ENCODE measurements around the gene ADNP2. TPM values are rescaled to one million over a fixed set of nuclear protein-coding genes. Genes with fewer than 3 reads are reported as not detected.

ADNP2 gene
- total and polyA plus RNA-seq, 2 experiments from 2014 or later, result 19.3 to 66.4 TPM

- TF ChIP-seq JUNB (IDR thresholded peaks at IDR 0.05; ENCODE audit: unreplicated experiment) (no peak), EZH2phosphoT487 (IDR thresholded peaks at IDR 0.05; ENCODE audit: unreplicated experiment) (no peak)
- Histone ChIP-seq H3K4me2 (no peak overlapping the region), H3K79me2 (replicated peaks; ENCODE audit: insufficient read depth) (no peaks in the 10 kb centered on the region), H3K36me3 (ENCODE audit: insufficient read depth) (no peaks in the 10 kb centered on the region), H3K4me1 (ENCODE audit: insufficient read depth) (no peaks in the 10 kb centered on the region), H3K4me3 (no peak overlapping the region), H2AFZ (no peak overlapping the region), H4K20me1 (replicated peaks; ENCODE audit: insufficient read depth) (no peaks in the 10 kb centered on the region), H3K27ac (ENCODE audit: low read depth) (no peak overlapping the region), H3F3A (replicated peaks; ENCODE audit: low read depth) (no peaks in the 10 kb centered on the region), H3K9me2 (ENCODE audit: insufficient read depth) (no peaks in the 10 kb centered on the region), H3K27me3 (ENCODE audit: insufficient read depth) (no peaks in the 10 kb centered on the region)
- Mint-ChIP-seq H3K36me3 (ENCODE audit: low read depth) (no peaks in the 10 kb centered on the region), H3K27ac (no peak overlapping the region), H3K27me3 (ENCODE audit: insufficient read depth, low read depth, poor library complexity) (no peaks in the 10 kb centered on the region), H3K4me3 (no peak overlapping the region), H3K4me1 (no peaks in the 10 kb centered on the region; the same call in 2 of the 3 replicates), H3K9me3 (peaks cover 3% of the 10 kb centered on the region; the same call in 1 of the 3 replicates)
- ATAC-seq (no peak), DNase-seq (ENCODE audit: low spot score) (no peak)
Measured at GRCh38 chr18:80096032-80096565, 13.0 kb upstream of the ADNP2 start.

- no peaks in the 10 kb centered on the region; the same call in 2 of the 3 replicates for H3K4me1 Mint-ChIP-seq
- no peaks in the 10 kb centered on the region; the same call in 2 of the 3 replicates for H3K9me3 Mint-ChIP-seq
- H3K79me2 ChIP-seq (replicated peaks; ENCODE audit: insufficient read depth), result no peaks in the 10 kb centered on the region
- ATAC-seq (no peak), DNase-seq (ENCODE audit: low spot score) (no peak)
- H3F3A ChIP-seq (replicated peaks; ENCODE audit: low read depth), result no peaks in the 10 kb centered on the region
- no peak overlapping the region for H3K27ac Mint-ChIP-seq
- 0 out of 2 replicates have a peak, but pooled peaks cover 5% of the 10 kb centered on the region for H3K9me2 ChIP-seq (ENCODE audit: insufficient read depth)
- no peak overlapping the region for H3K4me3 ChIP-seq
- H3K36me3 ChIP-seq (ENCODE audit: insufficient read depth), result no peaks in the 10 kb centered on the region
- H3K4me3 Mint-ChIP-seq, result no peak overlapping the region
- no peak overlapping the region for H3K4me2 ChIP-seq
- H3K27ac ChIP-seq (ENCODE audit: low read depth), result no peak overlapping the region
- H4K20me1 ChIP-seq (replicated peaks; ENCODE audit: insufficient read depth), result no peaks in the 10 kb centered on the region
- no peaks in the 10 kb centered on the region for H3K4me1 ChIP-seq (ENCODE audit: insufficient read depth)
- no peak overlapping the region for H2AFZ ChIP-seq
- H3K27me3 ChIP-seq (ENCODE audit: insufficient read depth), result no peaks in the 10 kb centered on the region
- H3K36me3 Mint-ChIP-seq (ENCODE audit: low read depth), result no peaks in the 10 kb centered on the region
- no peaks in the 10 kb centered on the region for H3K27me3 Mint-ChIP-seq (ENCODE audit: insufficient read depth, low read depth, poor library complexity)
- TF ChIP-seq POLR2AphosphoS5 (IDR thresholded peaks at IDR 0.05; ENCODE audit: low read depth) (no peak), STAT1 (IDR thresholded peaks at IDR 0.05; ENCODE audit: unreplicated experiment) (no peak), REST (IDR thresholded peaks at IDR 0.05; ENCODE audit: unreplicated experiment) (no peak), ETS1 (IDR thresholded peaks at IDR 0.05) (no peak), NANOG (IDR thresholded peaks at IDR 0.05; ENCODE audit: borderline replicate concordance) (no peak), EZH2phosphoT487 (IDR thresholded peaks at IDR 0.05; ENCODE audit: unreplicated experiment) (no peak), ZNF114 (CRISPR knock-in tag; IDR thresholded peaks at IDR 0.05) (no peak), CTCF (conservative IDR thresholded peaks at IDR 0.05; ENCODE audit: low read depth in 2 of 2) (no peak), ZNF331 (CRISPR knock-in tag; IDR thresholded peaks at IDR 0.05; ENCODE audit: low read depth) (no peak), JUNB (IDR thresholded peaks at IDR 0.05; ENCODE audit: unreplicated experiment) (no peak)
Measured at GRCh38 chr18:80097201-80097600, 11.9 kb upstream of the ADNP2 start.

Data from GM23338 (cell line).